Measurements from ENCODE around the gene ERG28.

ERG28 gene

GRCh38 chr14:75660238-75660629 lies 442 bp downstream of the ERG28 start:
- no peak for DNase-seq

GRCh38 chr14:75658957-75659356 lies 1.7 kb downstream of the ERG28 start:
- DNase-seq = no peak

GRCh38 chr14:75657331-75657730 lies 3.3 kb downstream of the ERG28 start:
- no peak for DNase-seq

- DNase-seq = no peak
Observed at GRCh38 chr14:75655235-75655634, 5.4 kb downstream of the ERG28 start.

GRCh38 chr14:75654127-75654732 lies 6.4 kb downstream of the ERG28 start:
- DNase-seq = peak in 50 of 51 donors; percentile 2 to 86 (median 56)

- no peak for DNase-seq
Observed at GRCh38 chr14:75653563-75653962, 7.1 kb downstream of the ERG28 start.

- no peak for DNase-seq
Observed at GRCh38 chr14:75650253-75651058, 10.2 kb downstream of the ERG28 start.

- no peak for DNase-seq
Observed at GRCh38 chr14:75649773-75650172, 10.9 kb downstream of the ERG28 start.

- DNase-seq = no peak
Observed at GRCh38 chr14:75649337-75649736, 11.3 kb downstream of the ERG28 start.

- peak in 2 of 51 donors; percentile 3 to 22 for DNase-seq
Observed at GRCh38 chr14:75648066-75648838, 12.4 kb downstream of the ERG28 start.

GRCh38 chr14:75647640-75648039 lies 13.0 kb downstream of the ERG28 start:
- no peak for DNase-seq

- DNase-seq = no peak
Observed at GRCh38 chr14:75646762-75647161, 13.9 kb downstream of the ERG28 start.

- no peak for DNase-seq
Observed at GRCh38 chr14:75645056-75645455, 15.6 kb downstream of the ERG28 start.

GRCh38 chr14:75643985-75644384 lies 16.7 kb downstream of the ERG28 start:
- DNase-seq = no peak

- DNase-seq = no peak
Observed at GRCh38 chr14:75640876-75641275, 19.8 kb downstream of the ERG28 start.

- DNase-seq = peak in 34 of 51 donors; percentile 2 to 67 (median 32)
Observed at GRCh38 chr14:75636100-75636692, 24.5 kb downstream of the ERG28 start.

- no peak for DNase-seq
Observed at GRCh38 chr14:75634848-75635247, 25.8 kb downstream of the ERG28 start.

GRCh38 chr14:75631453-75631831 lies 29.2 kb downstream of the ERG28 start:
- DNase-seq = no peak

GRCh38 chr14:75630695-75631452 lies 29.8 kb downstream of the ERG28 start:
- no peak for DNase-seq

- no peak for DNase-seq
Observed at GRCh38 chr14:75628816-75629215, 31.9 kb downstream of the ERG28 start.

GRCh38 chr14:75627406-75627805 lies 33.3 kb downstream of the ERG28 start:
- no peak for DNase-seq
